ENCODE results near the gene ST6GALNAC3. TPM values are rescaled to one million over a fixed set of nuclear protein-coding genes. Genes with fewer than 3 reads are reported as not detected.
"Not testable (repeated sequence)": the region's sequence is repeated elsewhere in the genome, so short reads cannot be mapped to it uniquely, and the experiment has no call there.

The ST6GALNAC3 gene
- polyA plus RNA-seq, 2 of the 4 experiments (the other 2 are of a cell fraction): 1.1 to 1.2 TPM

DNA sequence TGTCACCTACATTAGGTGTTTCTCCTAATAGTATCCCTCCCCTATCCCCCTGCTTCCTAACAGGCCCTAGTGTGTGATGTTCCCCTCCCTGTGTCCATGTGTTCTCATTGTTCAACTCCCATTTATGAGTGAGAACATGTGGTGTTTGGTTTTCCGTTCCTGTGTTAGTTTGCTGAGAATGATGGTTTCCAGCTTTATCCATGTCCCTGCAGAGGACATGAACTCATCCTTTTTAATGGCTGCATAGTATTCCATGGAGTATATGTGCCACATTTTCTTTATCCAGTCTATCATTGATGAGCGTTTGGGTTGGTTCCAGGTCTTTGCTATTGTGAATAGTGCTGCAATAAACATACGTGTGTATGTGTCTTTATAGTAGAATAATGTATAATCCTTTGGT is 267.3 kb downstream of the ST6GALNAC3 start:
- H3K27ac ChIP-seq; H3K4me3 ChIP-seq; DNase-seq (ENCODE audit: low read depth in 1 of 2, low spot score in 1 of 2); FAIRE-seq; ATAC-seq; H3K4me1 ChIP-seq; H3K4me2 ChIP-seq; CTCF ChIA-PET; H3K9me3 ChIP-seq; POLR2A ChIA-PET: not testable (repeated sequence)
- WGBS (ENCODE audit: missing lambda C conversion rate): 2% methylated on average over 3 of the region's 3 CpGs

DNA sequence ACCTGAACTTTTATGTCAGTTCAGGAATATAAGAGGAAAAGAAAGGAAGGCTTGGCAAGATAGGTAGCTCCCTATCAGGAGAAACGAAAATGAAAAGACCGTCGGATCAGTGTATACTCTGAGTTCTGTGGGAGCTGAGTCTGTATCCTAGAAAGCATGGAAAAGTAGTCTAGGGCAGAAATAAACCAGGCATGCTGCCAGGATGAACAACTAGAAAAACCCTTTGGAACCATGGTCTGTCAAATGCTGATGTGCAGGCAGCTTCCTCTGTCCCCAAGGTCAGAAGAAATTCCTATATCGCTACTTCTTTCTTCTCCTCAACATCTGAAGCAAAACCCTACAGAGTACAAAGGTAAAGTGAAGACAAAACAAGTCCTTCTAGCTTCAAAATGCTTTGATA is 268.8 kb downstream of the ST6GALNAC3 start:
- POLR2A ChIA-PET: no interaction called here
- no peak for DNase-seq (ENCODE audit: low read depth in 1 of 2, low spot score in 1 of 2)
- no peak overlapping the region for H3K4me3 ChIP-seq
- H3K4me1 ChIP-seq: no peaks in the 10 kb centered on the region
- CTCF ChIA-PET: no interaction called here
- no peak overlapping the region for H3K27ac ChIP-seq
- no peaks in the 10 kb centered on the region for H3K9me3 ChIP-seq
- FAIRE-seq: no peak
- WGBS (ENCODE audit: missing lambda C conversion rate): 40% methylated on average over 4 of the region's 4 CpGs
- no peak overlapping the region for H3K4me2 ChIP-seq
- TF ChIP-seq RCOR1 (IDR thresholded peaks at IDR 0.05; ENCODE audit: low read depth, low read length): no peak
- TF ChIP-seq ZFP36 (IDR thresholded peaks at IDR 0.05; ENCODE audit: borderline replicate concordance, partially characterized antibody): no peak
- TF ChIP-seq, protein P1, sequence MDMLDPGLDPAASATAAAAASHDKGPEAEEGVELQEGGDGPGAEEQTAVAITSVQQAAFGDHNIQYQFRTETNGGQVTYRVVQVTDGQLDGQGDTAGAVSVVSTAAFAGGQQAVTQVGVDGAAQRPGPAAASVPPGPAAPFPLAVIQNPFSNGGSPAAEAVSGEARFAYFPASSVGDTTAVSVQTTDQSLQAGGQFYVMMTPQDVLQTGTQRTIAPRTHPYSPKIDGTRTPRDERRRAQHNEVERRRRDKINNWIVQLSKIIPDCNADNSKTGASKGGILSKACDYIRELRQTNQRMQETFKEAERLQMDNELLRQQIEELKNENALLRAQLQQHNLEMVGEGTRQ (IDR thresholded peaks at IDR 0.05): no peak
- TF ChIP-seq BHLHE40 (IDR thresholded peaks at IDR 0.05; ENCODE audit: low read depth, low read length): no peak
- no peak for TF ChIP-seq RARB (CRISPR knock-in tag; IDR thresholded peaks at IDR 0.05)
- no peak for TF ChIP-seq CBX2 (IDR thresholded peaks at IDR 0.05; ENCODE audit: borderline replicate concordance, low read depth)
- TF ChIP-seq CBX8 (IDR thresholded peaks at IDR 0.05): no peak
- TF ChIP-seq HOXB13 (CRISPR knock-in tag; IDR thresholded peaks at IDR 0.05; ENCODE audit: low read depth): no peak
- no peak for TF ChIP-seq PHF8 (IDR thresholded peaks at IDR 0.05; ENCODE audit: borderline replicate concordance, low read depth)
- no peak for TF ChIP-seq FOSB (CRISPR knock-in tag; IDR thresholded peaks at IDR 0.05)
- TF ChIP-seq ZNF302 (CRISPR knock-in tag; IDR thresholded peaks at IDR 0.05): no peak
- no peak for TF ChIP-seq FOXS1 (CRISPR knock-in tag; IDR thresholded peaks at IDR 0.05)
- TF ChIP-seq, protein P2, sequence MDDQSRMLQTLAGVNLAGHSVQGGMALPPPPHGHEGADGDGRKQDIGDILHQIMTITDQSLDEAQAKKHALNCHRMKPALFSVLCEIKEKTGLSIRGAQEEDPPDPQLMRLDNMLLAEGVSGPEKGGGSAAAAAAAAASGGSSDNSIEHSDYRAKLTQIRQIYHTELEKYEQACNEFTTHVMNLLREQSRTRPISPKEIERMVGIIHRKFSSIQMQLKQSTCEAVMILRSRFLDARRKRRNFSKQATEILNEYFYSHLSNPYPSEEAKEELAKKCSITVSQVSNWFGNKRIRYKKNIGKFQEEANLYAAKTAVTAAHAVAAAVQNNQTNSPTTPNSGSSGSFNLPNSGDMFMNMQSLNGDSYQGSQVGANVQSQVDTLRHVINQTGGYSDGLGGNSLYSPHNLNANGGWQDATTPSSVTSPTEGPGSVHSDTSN (IDR thresholded peaks at IDR 0.05): no peak
- TF ChIP-seq, protein P3, sequence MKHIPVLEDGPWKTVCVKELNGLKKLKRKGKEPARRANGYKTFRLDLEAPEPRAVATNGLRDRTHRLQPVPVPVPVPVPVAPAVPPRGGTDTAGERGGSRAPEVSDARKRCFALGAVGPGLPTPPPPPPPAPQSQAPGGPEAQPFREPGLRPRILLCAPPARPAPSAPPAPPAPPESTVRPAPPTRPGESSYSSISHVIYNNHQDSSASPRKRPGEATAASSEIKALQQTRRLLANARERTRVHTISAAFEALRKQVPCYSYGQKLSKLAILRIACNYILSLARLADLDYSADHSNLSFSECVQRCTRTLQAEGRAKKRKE (CRISPR knock-in tag; IDR thresholded peaks at IDR 0.05; ENCODE audit: low read depth): no peak
- no peak for TF ChIP-seq JUNB (IDR thresholded peaks at IDR 0.05)
- TF ChIP-seq JUN (IDR thresholded peaks at IDR 0.05): no peak
- no peak for ATAC-seq

DNA sequence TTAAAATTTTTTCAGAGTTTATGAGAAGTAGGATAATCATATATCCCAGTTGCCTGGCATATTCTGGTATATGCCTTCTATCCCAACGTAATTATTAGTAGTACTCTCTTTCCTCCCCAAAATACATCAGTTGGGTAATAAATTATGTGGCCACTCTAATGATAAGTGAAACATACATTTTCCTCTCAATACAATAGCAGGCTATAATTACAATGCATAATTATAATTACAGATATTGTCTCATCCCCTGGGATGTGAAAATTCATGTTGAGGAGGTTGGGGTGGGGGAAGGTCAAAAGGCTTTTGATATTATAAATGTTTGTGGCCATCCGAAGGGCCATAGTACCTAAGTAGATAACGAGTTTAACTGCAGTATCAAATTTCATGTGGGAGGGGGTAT is 277.1 kb downstream of the ST6GALNAC3 start:
- CTCF ChIA-PET: no interaction called here
- ATAC-seq: no peak
- POLR2A ChIA-PET: no interaction called here
- no peaks in the 10 kb centered on the region for H3K9me3 ChIP-seq
- no peak overlapping the region for H3K4me3 ChIP-seq
- 7% methylated on average over 3 of the region's 3 CpGs for WGBS (ENCODE audit: missing lambda C conversion rate)
- no peak overlapping the region for H3K4me2 ChIP-seq
- no peak for DNase-seq (ENCODE audit: low read depth in 1 of 2, low spot score in 1 of 2)
- H3K4me1 ChIP-seq: no peaks in the 10 kb centered on the region
- FAIRE-seq: no peak
- no peak overlapping the region for H3K27ac ChIP-seq
- no peak for TF ChIP-seq RNF2 (IDR thresholded peaks at IDR 0.05; ENCODE audit: borderline replicate concordance, low read depth)
- no peak for TF ChIP-seq POLR2AphosphoS2 (conservative IDR thresholded peaks at IDR 0.05; ENCODE audit: low read length)
- TF ChIP-seq, protein P4, sequence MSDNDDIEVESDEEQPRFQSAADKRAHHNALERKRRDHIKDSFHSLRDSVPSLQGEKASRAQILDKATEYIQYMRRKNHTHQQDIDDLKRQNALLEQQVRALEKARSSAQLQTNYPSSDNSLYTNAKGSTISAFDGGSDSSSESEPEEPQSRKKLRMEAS (IDR thresholded peaks at IDR 0.05): no peak
- TF ChIP-seq, protein P5, sequence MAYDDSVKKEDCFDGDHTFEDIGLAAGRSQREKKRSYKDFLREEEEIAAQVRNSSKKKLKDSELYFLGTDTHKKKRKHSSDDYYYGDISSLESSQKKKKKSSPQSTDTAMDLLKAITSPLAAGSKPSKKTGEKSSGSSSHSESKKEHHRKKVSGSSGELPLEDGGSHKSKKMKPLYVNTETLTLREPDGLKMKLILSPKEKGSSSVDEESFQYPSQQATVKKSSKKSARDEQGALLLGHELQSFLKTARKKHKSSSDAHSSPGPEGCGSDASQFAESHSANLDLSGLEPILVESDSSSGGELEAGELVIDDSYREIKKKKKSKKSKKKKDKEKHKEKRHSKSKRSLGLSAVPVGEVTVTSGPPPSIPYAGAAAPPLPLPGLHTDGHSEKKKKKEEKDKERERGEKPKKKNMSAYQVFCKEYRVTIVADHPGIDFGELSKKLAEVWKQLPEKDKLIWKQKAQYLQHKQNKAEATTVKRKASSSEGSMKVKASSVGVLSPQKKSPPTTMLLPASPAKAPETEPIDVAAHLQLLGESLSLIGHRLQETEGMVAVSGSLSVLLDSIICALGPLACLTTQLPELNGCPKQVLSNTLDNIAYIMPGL (CRISPR knock-in tag; IDR thresholded peaks at IDR 0.05; ENCODE audit: borderline replicate concordance): no peak
- no peak for TF ChIP-seq TP53 (CRISPR knock-in tag; IDR thresholded peaks at IDR 0.05)
- no peak for TF ChIP-seq SMC3 (IDR thresholded peaks at IDR 0.05)
- TF ChIP-seq RARB (CRISPR knock-in tag; IDR thresholded peaks at IDR 0.05): no peak
- no peak for TF ChIP-seq ZNF302 (CRISPR knock-in tag; IDR thresholded peaks at IDR 0.05)
- TF ChIP-seq MYC (IDR thresholded peaks at IDR 0.05; ENCODE audit: borderline replicate concordance, low read length): no peak
- TF ChIP-seq HOXB5 (CRISPR knock-in tag; IDR thresholded peaks at IDR 0.05): no peak
- TF ChIP-seq CEBPB (IDR thresholded peaks at IDR 0.05): no peak
- TF ChIP-seq, protein P2 (IDR thresholded peaks at IDR 0.05): no peak
- TF ChIP-seq, protein P6, sequence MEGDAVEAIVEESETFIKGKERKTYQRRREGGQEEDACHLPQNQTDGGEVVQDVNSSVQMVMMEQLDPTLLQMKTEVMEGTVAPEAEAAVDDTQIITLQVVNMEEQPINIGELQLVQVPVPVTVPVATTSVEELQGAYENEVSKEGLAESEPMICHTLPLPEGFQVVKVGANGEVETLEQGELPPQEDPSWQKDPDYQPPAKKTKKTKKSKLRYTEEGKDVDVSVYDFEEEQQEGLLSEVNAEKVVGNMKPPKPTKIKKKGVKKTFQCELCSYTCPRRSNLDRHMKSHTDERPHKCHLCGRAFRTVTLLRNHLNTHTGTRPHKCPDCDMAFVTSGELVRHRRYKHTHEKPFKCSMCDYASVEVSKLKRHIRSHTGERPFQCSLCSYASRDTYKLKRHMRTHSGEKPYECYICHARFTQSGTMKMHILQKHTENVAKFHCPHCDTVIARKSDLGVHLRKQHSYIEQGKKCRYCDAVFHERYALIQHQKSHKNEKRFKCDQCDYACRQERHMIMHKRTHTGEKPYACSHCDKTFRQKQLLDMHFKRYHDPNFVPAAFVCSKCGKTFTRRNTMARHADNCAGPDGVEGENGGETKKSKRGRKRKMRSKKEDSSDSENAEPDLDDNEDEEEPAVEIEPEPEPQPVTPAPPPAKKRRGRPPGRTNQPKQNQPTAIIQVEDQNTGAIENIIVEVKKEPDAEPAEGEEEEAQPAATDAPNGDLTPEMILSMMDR (IDR thresholded peaks at IDR 0.05): no peak
- no peak for TF ChIP-seq RFX5 (IDR thresholded peaks at IDR 0.05)
- no peak for TF ChIP-seq ZSCAN20 (CRISPR knock-in tag; IDR thresholded peaks at IDR 0.05)

Measured in A549 (cell line).